GM18508 (cell line): ENCODE data around the gene PCAT7.
"Not testable (repeated sequence)": the region's sequence is repeated elsewhere in the genome, so short reads cannot be mapped to it uniquely, and the experiment has no call there.

Experiments used
- ATAC-seq: cut with Tn5 transposase; IDR thresholded peaks from one replicate; pipeline ENCODE4 v1.9.1; 2021; ENCODE audit warnings: moderate number of reproducible peaks; ENCODE audit not compliant: insufficient read depth, unreplicated experiment

Gene PCAT7

GRCh38 chr9:94560237-94560636, 5.4 kb downstream of the PCAT7 start:
- ATAC-seq: no peak

GRCh38 chr9:94563548-94563947, 8.7 kb downstream of the PCAT7 start:
- no peak for ATAC-seq

GRCh38 chr9:94564279-94564678, 9.4 kb downstream of the PCAT7 start:
- ATAC-seq: not testable (repeated sequence)

- ATAC-seq: no peak
These were observed 11.7 kb downstream of the PCAT7 start for GRCh38 chr9:94566550-94566949.

GRCh38 chr9:94567271-94567670, 12.4 kb downstream of the PCAT7 start:
- no peak for ATAC-seq

- ATAC-seq: no peak
These were observed 13.5 kb downstream of the PCAT7 start for GRCh38 chr9:94568250-94568889.

- ATAC-seq: no peak
These were observed 14.3 kb downstream of the PCAT7 start for GRCh38 chr9:94568972-94569712.

- ATAC-seq: no peak
These were observed 21.2 kb downstream of the PCAT7 start for GRCh38 chr9:94576131-94576530.

- ATAC-seq: no peak
These were observed 22.2 kb downstream of the PCAT7 start for GRCh38 chr9:94577036-94577435.

GRCh38 chr9:94577571-94577970, 22.7 kb downstream of the PCAT7 start:
- ATAC-seq: no peak

GRCh38 chr9:94581728-94582127, 26.8 kb downstream of the PCAT7 start:
- ATAC-seq: no peak

GRCh38 chr9:94584555-94584954, 29.7 kb downstream of the PCAT7 start:
- ATAC-seq: no peak

- no peak for ATAC-seq
These were observed 31.4 kb downstream of the PCAT7 start for GRCh38 chr9:94586316-94586715.

- ATAC-seq: no peak
These were observed 31.9 kb downstream of the PCAT7 start for GRCh38 chr9:94586814-94587213.

- ATAC-seq: no peak
These were observed 33.8 kb downstream of the PCAT7 start for GRCh38 chr9:94588681-94589080.

GRCh38 chr9:94591046-94591545, 36.2 kb downstream of the PCAT7 start:
- not testable (repeated sequence) for ATAC-seq

GRCh38 chr9:94591876-94592275, 37.0 kb downstream of the PCAT7 start:
- no peak for ATAC-seq

GRCh38 chr9:94592683-94593082, 37.8 kb downstream of the PCAT7 start:
- ATAC-seq: not testable (repeated sequence)

- ATAC-seq: no peak
These were observed 38.8 kb downstream of the PCAT7 start, which contains the start of gene FBP2 for GRCh38 chr9:94593459-94594345. Gene FBP2, minus strand, starts transcription at chr9:94593824. Its CDS starts 98 bp downstream, at chr9:94593726.

- no peak for ATAC-seq
These were observed 44.2 kb downstream of the PCAT7 start for GRCh38 chr9:94599102-94599501.

GRCh38 chr9:94600258-94600657, 45.4 kb downstream of the PCAT7 start:
- ATAC-seq: no peak
